Subcutaneous abdominal adipose tissue (tissue), 5 donors: ENCODE data around the gene SPATA21.
A peak's percentile ranks its signal among the peaks of the same experiment; 100 is the strongest.

Experiments
- H3K27ac ChIP-seq: one replicate; pipeline ENCODE4 v1.7.0; 2013; ENCODE audit warnings: low read depth, mild to moderate bottlenecking, inconsistent platforms, low read length, moderate library complexity
- H3K27me3 ChIP-seq, 5 donors: one replicate each; pipeline ENCODE4 v1.7.0; 2013; ENCODE audit warnings: low read length in 5 of 5, inconsistent platforms in 1 of 5; ENCODE audit not compliant: control insufficient read depth in 5 of 5, insufficient read depth in 4 of 5
- H3K36me3 ChIP-seq, 5 donors: one replicate each; pipeline ENCODE4 v1.7.0; 2013; ENCODE audit warnings: low read length in 5 of 5; ENCODE audit not compliant: control insufficient read depth in 5 of 5, insufficient read depth in 5 of 5
- H3K4me1 ChIP-seq, 5 donors: one replicate each; pipeline ENCODE4 v1.7.0; 2013; ENCODE audit warnings: low read length in 5 of 5, mild to moderate bottlenecking in 3 of 5, moderate library complexity in 1 of 5; ENCODE audit not compliant: control insufficient read depth in 5 of 5, insufficient read depth in 5 of 5
- H3K4me3 ChIP-seq, 5 donors: one replicate each; pipeline ENCODE4 v1.7.0; 2013; ENCODE audit warnings: low read length in 5 of 5, low read depth in 1 of 5
- H3K9ac ChIP-seq, 5 donors: one replicate each; pipeline ENCODE4 v1.7.0; 2013; ENCODE audit warnings: low read length in 5 of 5, mild to moderate bottlenecking in 4 of 5, moderate library complexity in 3 of 5
- H3K9me3 ChIP-seq, 5 donors: one replicate each; pipeline ENCODE4 v1.7.0; 2013; ENCODE audit warnings: low read length in 5 of 5; ENCODE audit not compliant: control insufficient read depth in 5 of 5
- donor health status: healthy.
- donor health status: healthy.
- donor health status: healthy.
- donor health status: healthy.
- donor health status: healthy.

The SPATA21 gene

DNA sequence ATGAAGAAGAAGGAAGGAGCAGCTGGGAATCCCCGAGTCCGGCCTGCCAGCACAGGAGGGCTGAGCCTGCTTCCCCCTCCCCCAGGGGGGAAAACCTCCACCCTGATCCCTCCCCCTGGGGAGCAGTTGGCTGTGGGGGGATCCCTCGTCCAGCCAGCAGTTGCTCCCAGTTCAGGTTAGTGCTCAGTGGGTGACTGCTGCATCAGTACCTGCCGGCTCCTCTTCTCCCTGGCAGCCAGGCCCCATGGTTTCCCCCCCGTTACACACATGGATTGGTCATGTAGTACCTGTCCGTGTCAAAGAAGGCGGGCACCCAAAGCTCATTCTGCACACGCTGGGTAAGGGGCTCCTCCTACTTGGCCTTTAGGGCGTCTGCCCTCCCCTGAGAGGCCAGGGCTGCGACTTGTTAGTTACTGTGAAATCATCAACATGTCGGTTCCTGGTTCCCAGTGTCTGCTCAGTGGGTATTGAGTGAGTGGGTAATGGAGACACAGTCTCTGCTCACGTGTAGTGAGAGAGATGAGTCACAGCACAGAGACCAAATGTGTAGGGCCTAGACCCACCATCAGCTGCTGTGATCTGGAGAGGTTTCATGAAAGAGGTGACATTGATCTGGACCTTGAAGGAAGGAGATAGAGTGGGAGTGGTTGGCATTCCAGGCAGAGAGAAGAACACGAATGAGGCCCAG, 14.8 kb upstream of the SPATA21 start:
- Histone ChIP-seq H3K27me3 (no peaks in the 10 kb centered on the region), H3K4me3 (no peak overlapping the region), H3K4me1 (no peaks in the 10 kb centered on the region), H3K9ac (no peak overlapping the region), H3K9me3 (no peaks in the 10 kb centered on the region), H3K36me3 (peaks cover 4 to 98% (median 84%) of the 10 kb centered on the region in 5 donors), H3K27ac (no peak overlapping the region)

DNA sequence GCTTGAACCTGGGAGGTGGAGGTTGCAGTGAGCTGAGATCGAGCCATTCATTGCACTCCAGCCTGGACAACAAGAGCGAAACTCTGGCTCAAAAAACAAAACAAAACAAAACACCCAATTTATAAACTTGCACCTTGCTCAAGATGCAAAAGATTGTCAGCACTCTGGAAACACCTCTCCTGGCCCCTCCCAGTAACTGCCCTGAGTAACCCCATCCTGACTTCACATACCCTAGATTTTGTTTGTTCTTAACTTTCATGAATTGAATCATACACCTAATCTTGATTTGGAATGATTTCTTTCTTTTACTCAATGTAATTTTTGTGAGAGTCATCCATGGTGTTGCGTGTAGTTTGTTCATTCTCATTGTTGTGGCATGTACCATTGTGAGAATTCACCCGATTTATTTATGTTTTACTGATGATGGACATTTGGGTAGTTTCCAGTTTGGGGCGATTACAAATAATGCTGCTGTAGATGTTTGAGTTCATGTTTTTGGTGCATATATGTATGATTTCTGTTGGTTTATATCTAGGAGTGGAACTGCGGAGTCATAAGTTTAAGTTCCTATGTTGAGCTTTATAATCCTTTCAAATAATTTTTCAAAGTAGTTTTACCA, 13.7 kb upstream of the SPATA21 start:
- no peak overlapping the region for H3K27ac ChIP-seq
- H3K9ac ChIP-seq: no peak overlapping the region
- peaks cover 4 to 96% (median 79%) of the 10 kb centered on the region in 5 donors for H3K36me3 ChIP-seq
- H3K9me3 ChIP-seq: no peaks in the 10 kb centered on the region
- H3K4me1 ChIP-seq: no peaks in the 10 kb centered on the region
- H3K27me3 ChIP-seq: no peaks in the 10 kb centered on the region
- H3K4me3 ChIP-seq: no peak overlapping the region

GRCh38 chr1:16449666-16450065, 12.4 kb upstream of the SPATA21 start:
- H3K4me1 ChIP-seq: peaks cover 0 to 4% (median 0%) of the 10 kb centered on the region in 5 donors
- no peaks in the 10 kb centered on the region for H3K27me3 ChIP-seq
- H3K4me3 ChIP-seq: no peak overlapping the region
- H3K36me3 ChIP-seq: peaks cover 4 to 94% (median 72%) of the 10 kb centered on the region in 5 donors
- no peaks in the 10 kb centered on the region for H3K9me3 ChIP-seq
- H3K9ac ChIP-seq: no peak overlapping the region
- no peak overlapping the region for H3K27ac ChIP-seq

DNA sequence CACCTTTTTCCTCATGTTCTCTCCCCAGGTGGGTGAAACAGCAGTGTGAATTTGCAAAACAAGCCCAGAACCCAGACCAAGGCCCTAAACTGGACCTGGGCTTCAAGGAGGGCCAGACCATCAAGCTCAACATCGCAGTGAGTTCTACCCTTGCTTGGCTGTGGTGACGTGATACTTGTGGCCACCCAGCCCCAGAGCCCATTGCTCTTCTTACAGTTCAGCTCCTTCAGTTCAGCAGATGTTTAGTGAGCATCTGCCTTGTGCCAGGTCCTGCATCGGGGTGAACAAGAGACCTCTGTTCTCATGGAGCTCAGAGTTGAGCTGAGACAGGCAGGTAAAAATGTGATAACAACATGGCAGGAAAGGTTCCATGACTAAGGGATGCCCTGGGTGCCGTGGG, 11.8 kb upstream of the SPATA21 start:
- no peak overlapping the region for H3K9ac ChIP-seq
- H3K36me3 ChIP-seq: peaks cover 4 to 94% (median 78%) of the 10 kb centered on the region in 5 donors
- no peaks in the 10 kb centered on the region for H3K9me3 ChIP-seq
- H3K27ac ChIP-seq: no peak overlapping the region
- H3K4me3 ChIP-seq: no peak overlapping the region
- H3K4me1 ChIP-seq: peaks cover 0 to 9% (median 3%) of the 10 kb centered on the region in 5 donors
- H3K27me3 ChIP-seq: no peaks in the 10 kb centered on the region

GRCh38 chr1:16447641-16448040, 10.4 kb upstream of the SPATA21 start:
- Histone ChIP-seq H3K4me1 (peaks cover 3 to 23% (median 14%) of the 10 kb centered on the region in 5 donors), H3K27me3 (no peaks in the 10 kb centered on the region), H3K4me3 (no peak overlapping the region), H3K9ac (no peak overlapping the region), H3K36me3 (peaks cover 4 to 92% (median 74%) of the 10 kb centered on the region in 5 donors), H3K27ac (no peak overlapping the region), H3K9me3 (no peaks in the 10 kb centered on the region)

- peaks cover 2 to 77% (median 61%) of the 10 kb centered on the region in 5 donors for H3K36me3 ChIP-seq
- no peak overlapping the region for H3K4me3 ChIP-seq
- H3K27ac ChIP-seq: no peak overlapping the region
- no peaks in the 10 kb centered on the region for H3K27me3 ChIP-seq
- no peaks in the 10 kb centered on the region for H3K9me3 ChIP-seq
- H3K4me1 ChIP-seq: peaks cover 3 to 39% (median 29%) of the 10 kb centered on the region in 5 donors
- H3K9ac ChIP-seq: no peak overlapping the region
These were observed 8.9 kb upstream of the SPATA21 start for GRCh38 chr1:16446116-16446515.

GRCh38 chr1:16445052-16445451, 7.8 kb upstream of the SPATA21 start:
- peaks cover 5 to 49% (median 34%) of the 10 kb centered on the region in 5 donors for H3K4me1 ChIP-seq
- no peak overlapping the region for H3K9ac ChIP-seq
- H3K36me3 ChIP-seq: peaks cover 0 to 67% (median 51%) of the 10 kb centered on the region in 5 donors
- H3K27ac ChIP-seq: no peak overlapping the region
- no peaks in the 10 kb centered on the region for H3K9me3 ChIP-seq
- no peaks in the 10 kb centered on the region for H3K27me3 ChIP-seq
- H3K4me3 ChIP-seq: no peak overlapping the region

DNA sequence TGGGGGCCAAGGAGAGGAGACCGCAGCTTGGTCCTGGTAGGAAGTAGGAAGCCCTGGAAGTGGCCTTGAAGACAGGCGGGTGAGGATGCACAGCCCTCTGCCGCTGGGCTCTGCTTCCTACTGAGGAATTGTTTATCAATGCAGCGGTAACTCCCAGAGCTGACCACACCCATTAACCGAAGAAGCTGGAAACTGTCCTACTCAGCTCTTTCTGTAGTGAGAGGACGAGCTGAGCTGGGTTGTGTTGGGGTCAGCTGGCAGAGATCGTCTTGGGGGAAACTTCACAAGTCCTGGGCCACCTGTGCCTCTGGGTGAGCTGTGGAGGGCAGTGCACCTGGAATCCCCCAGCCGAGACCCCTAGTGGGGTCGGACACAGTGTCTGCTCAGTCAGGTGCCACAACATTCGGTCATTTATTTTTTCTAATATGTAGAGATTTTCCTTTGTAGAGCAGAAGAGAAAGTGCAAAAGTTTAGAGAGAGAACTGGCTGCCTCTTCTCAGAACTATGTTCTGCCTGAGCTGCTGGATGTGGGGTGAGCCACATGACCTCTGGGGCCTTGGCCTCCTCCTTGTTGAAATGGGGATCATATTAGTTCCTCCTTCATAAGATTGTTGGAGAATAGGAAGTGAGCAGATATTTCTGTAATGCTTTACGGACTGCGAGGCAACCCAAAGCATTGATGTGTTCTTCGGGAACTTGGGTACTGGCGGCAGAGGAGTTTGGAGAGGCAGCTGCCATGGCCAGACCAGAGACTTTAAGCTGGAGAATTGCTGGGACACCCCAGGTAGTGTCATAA, 6.9 kb upstream of the SPATA21 start:
- no peaks in the 10 kb centered on the region for H3K9me3 ChIP-seq
- peak overlapping the region in 2 of 5 donors; percentile 25 to 46 for H3K9ac ChIP-seq
- H3K36me3 ChIP-seq: peaks cover 0 to 58% (median 43%) of the 10 kb centered on the region in 5 donors
- no peaks in the 10 kb centered on the region for H3K27me3 ChIP-seq
- H3K27ac ChIP-seq: no peak overlapping the region
- H3K4me1 ChIP-seq: peaks cover 5 to 51% (median 35%) of the 10 kb centered on the region in 5 donors
- H3K4me3 ChIP-seq: peak overlapping the region in 1 of 5 donors; percentile 20

DNA sequence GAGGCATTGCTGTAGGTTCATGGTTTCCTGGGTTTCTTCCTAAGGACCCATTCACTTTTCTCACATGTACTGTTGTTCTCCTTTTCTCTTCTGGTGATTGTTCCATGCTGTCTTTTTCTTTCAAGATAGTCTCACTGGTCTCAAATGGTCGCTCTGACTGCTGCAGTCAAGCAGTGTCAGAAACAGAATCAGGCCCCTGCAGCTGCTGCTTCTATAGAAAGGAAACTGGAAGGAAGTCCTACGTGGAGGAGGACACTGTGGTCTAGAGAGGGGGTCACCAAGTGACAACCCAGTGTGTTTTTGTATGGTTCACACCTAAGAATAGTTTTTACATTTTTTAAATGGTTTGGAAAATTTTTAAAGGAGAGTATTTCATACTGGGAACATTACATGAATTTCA, 5.7 kb upstream of the SPATA21 start:
- Histone ChIP-seq H3K9me3 (no peaks in the 10 kb centered on the region), H3K36me3 (peaks cover 0 to 46% (median 30%) of the 10 kb centered on the region in 5 donors), H3K4me1 (peaks cover 5 to 51% (median 35%) of the 10 kb centered on the region in 5 donors), H3K9ac (no peak overlapping the region), H3K27me3 (no peaks in the 10 kb centered on the region), H3K4me3 (no peak overlapping the region), H3K27ac (no peak overlapping the region)

- Histone ChIP-seq H3K36me3 (peaks cover 0 to 39% (median 24%) of the 10 kb centered on the region in 5 donors), H3K27ac (no peak overlapping the region), H3K27me3 (no peaks in the 10 kb centered on the region), H3K9ac (peak overlapping the region in 1 of 5 donors; percentile 21), H3K9me3 (no peaks in the 10 kb centered on the region), H3K4me3 (peak overlapping the region in 1 of 5 donors; percentile 17), H3K4me1 (peaks cover 5 to 51% (median 35%) of the 10 kb centered on the region in 5 donors)
These were observed 5.0 kb upstream of the SPATA21 start for GRCh38 chr1:16442265-16442664.
